ENCODE results near the gene TSPAN33. TPM values are rescaled to one million over a fixed set of nuclear protein-coding genes. Genes with fewer than 3 reads are reported as not detected.

TSPAN33 gene
- total and polyA plus RNA-seq, 9 of the 15 experiments (the other 6 are each of a cell fraction or from before 2014, with no cell fraction given) = 0.03 to 1.5 (median 0.23) TPM; not detected in 2

- TF ChIP-seq ZBTB5 (IDR thresholded peaks at IDR 0.05) (no peak), ZNF263 (CRISPR knock-in tag; IDR thresholded peaks at IDR 0.05; ENCODE audit: borderline replicate concordance) (peak; percentile 97), MAZ (CRISPR knock-in tag; conservative IDR thresholded peaks at IDR 0.05 in 1 of 2, IDR thresholded peaks at IDR 0.05 in 1 of 2) (peak in 1 of 2 experiments; percentile 50; a peak in 1 of 4 replicates), CXXC5 (CRISPR knock-in tag; IDR thresholded peaks at IDR 0.05) (peak; percentile 67), RBBP5 (IDR thresholded peaks at IDR 0.05; ENCODE audit: borderline replicate concordance, insufficient read depth, low read length, poor library complexity, severe bottlenecking) (peak; percentile 36), RB1 (IDR thresholded peaks at IDR 0.05; ENCODE audit: low read depth) (peak; percentile 77), PHF8 (IDR thresholded peaks at IDR 0.05; ENCODE audit: borderline replicate concordance, low read length) (peak; percentile 29; the same call in 1 of the 2 replicates), HES1 (IDR thresholded peaks at IDR 0.05; ENCODE audit: low read depth) (no peak), ZBTB33 (CRISPR knock-in tag; IDR thresholded peaks at IDR 0.05) (peak; percentile 52), FUS (optimal IDR thresholded peaks at IDR 0.05; ENCODE audit: low read depth, low read length) (no peak), SP1 (CRISPR knock-in tag; IDR thresholded peaks at IDR 0.05) (no peak), ZNF592 (IDR thresholded peaks at IDR 0.05) (0 out of 2 replicates have a peak, but pooled peaks have one; percentile 39)
Measured at GRCh38 chr7:129169171-129169671, 24.7 kb downstream of the TSPAN33 start (continued).

Data from K562 (cell line).